ENCODE data around the gene RXRA. TPM values are rescaled to one million over a fixed set of nuclear protein-coding genes. Genes with fewer than 3 reads are reported as not detected.

The RXRA gene
- total RNA-seq, 4 donors from 2014 or later = 41.8 to 83.1 (median 50.4) TPM

GRCh38 chr9:134455934-134456755, 129.9 kb downstream of the RXRA start:
- peaks cover 0 to under 1% (median 0%) of the 10 kb centered on the region in 3 donors for H3K9me3 ChIP-seq
- peak overlapping the region; percentile 14 to 66 (median 46) for H3K4me3 ChIP-seq
- DNase-seq = peak; percentile 40
- 0 to 3% methylated on average over 6 to 15 of the region's 41 CpGs for WGBS, 2 donors
- peak overlapping the region; percentile 69 to 95 (median 85) for H3K27ac ChIP-seq
- TF ChIP-seq POLR2A (IDR thresholded peaks at IDR 0.05) (peak in 1 of 4 donors; percentile 39), CTCF (IDR thresholded peaks at IDR 0.05) (no peak)
- intact Hi-C loops (cut with DNase I) = loop anchor here (10.0 kb wide), 1 partner anchor 279 kb away; no protein-coding TSS in a partner anchor
- peaks cover 18 to 43% (median 18%) of the 10 kb centered on the region in 3 donors for H3K4me1 ChIP-seq
- no peaks in the 10 kb centered on the region for H3K27me3 ChIP-seq
- no peaks in the 10 kb centered on the region for H3K36me3 ChIP-seq

GRCh38 chr9:134456756-134457305, 130.6 kb downstream of the RXRA start:
- H3K4me3 ChIP-seq = peak overlapping the region in 3 of 4 donors; percentile 44 to 66 (median 47)
- 61% methylated on average over 2 of the region's 12 CpGs; no CpG with 5 or more reads in 1 of the 2 donors for WGBS, 2 donors
- intact Hi-C loops (cut with DNase I) = loop anchor here (10.0 kb wide), 1 partner anchor 278 kb away; no protein-coding TSS in a partner anchor
- H3K4me1 ChIP-seq = peaks cover 18 to 43% (median 18%) of the 10 kb centered on the region in 3 donors
- H3K27ac ChIP-seq = peak overlapping the region; percentile 69 to 95 (median 85)
- peaks cover 0 to 7% (median 4%) of the 10 kb centered on the region in 3 donors for H3K9me3 ChIP-seq
- DNase-seq = no peak
- TF ChIP-seq POLR2A (IDR thresholded peaks at IDR 0.05) (no peak), CTCF (IDR thresholded peaks at IDR 0.05) (no peak)
- no peaks in the 10 kb centered on the region for H3K27me3 ChIP-seq
- no peaks in the 10 kb centered on the region for H3K36me3 ChIP-seq

GRCh38 chr9:134457321-134458206, 131.3 kb downstream of the RXRA start:
- H3K4me3 ChIP-seq = no peak overlapping the region
- intact Hi-C loops (cut with DNase I) = loop anchor here (10.0 kb wide), 1 partner anchor 277 kb away; no protein-coding TSS in a partner anchor

More at GRCh38 chr9:134457321-134458206, 131.3 kb downstream of the RXRA start:
- TF ChIP-seq POLR2A (IDR thresholded peaks at IDR 0.05) = no peak
- TF ChIP-seq CTCF (IDR thresholded peaks at IDR 0.05) = no peak
- WGBS, 2 donors = 92% methylated on average over 6 of the region's 18 CpGs; no CpG with 5 or more reads in 1 of the 2 donors
- no peak for DNase-seq
- Histone ChIP-seq H3K27me3 (peaks cover 0 to 4% (median 0%) of the 10 kb centered on the region in 4 donors), H3K27ac (peak overlapping the region in 3 of 4 donors; percentile 79 to 95 (median 91)), H3K9me3 (peaks cover 0 to 7% (median 4%) of the 10 kb centered on the region in 3 donors), H3K36me3 (no peaks in the 10 kb centered on the region), H3K4me1 (peaks cover 18 to 43% (median 18%) of the 10 kb centered on the region in 3 donors)
